NCI-H446 (cell line): ENCODE results near the gene TSR2.
"Not testable (repeated sequence)": the region's sequence is repeated elsewhere in the genome, so short reads cannot be mapped to it uniquely, and the experiment has no call there.

Experiments used
- DNase-seq, 2 experiments: peaks; one replicate each; lab custom pipeline; 2025; lab: John Stamatoyannopoulos, UW

Gene TSR2

GRCh38 chrX:54473993-54474859, 34.0 kb downstream of the TSR2 start:
- no peak for DNase-seq

- DNase-seq = peak in 1 of 2 experiments; percentile 17
These were observed 39.2 kb downstream of the TSR2 start for GRCh38 chrX:54479136-54480111.

- no peak for DNase-seq
These were observed 42.8 kb downstream of the TSR2 start for GRCh38 chrX:54482839-54483593.

GRCh38 chrX:54483946-54484345, 43.7 kb downstream of the TSR2 start:
- no peak for DNase-seq

GRCh38 chrX:54484666-54485065, 44.5 kb downstream of the TSR2 start:
- DNase-seq = no peak

GRCh38 chrX:54489819-54490218, 49.6 kb downstream of the TSR2 start:
- DNase-seq = not testable (repeated sequence)

GRCh38 chrX:54492340-54492739, 52.1 kb downstream of the TSR2 start:
- DNase-seq = no peak

GRCh38 chrX:54494166-54494988, 54.2 kb downstream of the TSR2 start:
- no peak for DNase-seq
